Astrocyte (in vitro differentiated cells and primary cell): ENCODE results near the gene CECR2. TPM values are rescaled to one million over a fixed set of nuclear protein-coding genes. Genes with fewer than 3 reads are reported as not detected.
A peak's percentile ranks its signal among the peaks of the same experiment; 100 is the strongest.

ENCODE experiments used
- DNase-seq: peaks from one replicate; pipeline ENCODE4 v3.0.0-alpha.2; 2010; ENCODE audit warnings: low read depth
- FAIRE-seq: peaks from 2 replicates; lab custom pipeline; 2011; peaks lifted over from hg19 to GRCh38; lab: Jason Lieb, UNC
- H2AFZ ChIP-seq: 2 replicates; pipeline ENCODE4 v1.6.0; 2012; ENCODE audit warnings: low read depth, low read length, inconsistent platforms
- H3K27ac ChIP-seq: 2 replicates; pipeline ENCODE4 v1.5.1; 2011; ENCODE audit warnings: low read depth, low read length, inconsistent platforms
- H3K27me3 ChIP-seq: 2 replicates; pipeline ENCODE4 v1.6.0; 2011; ENCODE audit warnings: low read length, inconsistent platforms; ENCODE audit not compliant: insufficient read depth
- H3K36me3 ChIP-seq: 2 replicates; pipeline ENCODE4 v1.5.1; 2011; ENCODE audit warnings: low read length, inconsistent platforms; ENCODE audit not compliant: insufficient read depth
- H3K4me1 ChIP-seq: 2 replicates; pipeline ENCODE4 v1.5.1; 2011; ENCODE audit warnings: low read length, inconsistent platforms; ENCODE audit not compliant: insufficient read depth
- H3K4me2 ChIP-seq: 2 replicates; pipeline ENCODE4 v1.6.0; 2012; ENCODE audit warnings: low read length, inconsistent platforms
- H3K4me3 ChIP-seq: 2 replicates; pipeline ENCODE4 v1.5.1; 2011; ENCODE audit warnings: low read depth, mild to moderate bottlenecking, low read length, inconsistent platforms; ENCODE audit not compliant: insufficient read depth
- H3K79me2 ChIP-seq: 2 replicates; pipeline ENCODE4 v1.6.0; 2012; ENCODE audit warnings: mild to moderate bottlenecking, low read length, inconsistent platforms; ENCODE audit not compliant: insufficient read depth
- H3K9ac ChIP-seq: 2 replicates; pipeline ENCODE4 v1.6.0; 2012; ENCODE audit warnings: mild to moderate bottlenecking, low read length, inconsistent platforms
- H3K9me3 ChIP-seq: 2 replicates; pipeline ENCODE4 v1.5.1; 2012; ENCODE audit warnings: low read depth, mild to moderate bottlenecking, low read length, inconsistent platforms; ENCODE audit not compliant: insufficient read depth
- H4K20me1 ChIP-seq: 2 replicates; pipeline ENCODE4 v1.6.0; 2012; ENCODE audit warnings: low read length, inconsistent platforms; ENCODE audit not compliant: insufficient read depth
- H3K27ac Mint-ChIP-seq: one replicate; pipeline ENCODE4 v1.8.0; 2021; ENCODE audit warnings: mild to moderate bottlenecking, mixed read lengths; ENCODE audit not compliant: unreplicated experiment
- H3K27me3 Mint-ChIP-seq: one replicate; pipeline ENCODE4 v1.8.0; 2021; ENCODE audit warnings: low read depth, mixed read lengths; ENCODE audit not compliant: unreplicated experiment
- H3K36me3 Mint-ChIP-seq: one replicate; pipeline ENCODE4 v1.8.0; 2021; ENCODE audit warnings: low read depth, mixed read lengths; ENCODE audit not compliant: unreplicated experiment
- H3K4me1 Mint-ChIP-seq: one replicate; pipeline ENCODE4 v1.8.0; 2021; ENCODE audit warnings: low read depth, mixed read lengths; ENCODE audit not compliant: unreplicated experiment
- H3K4me3 Mint-ChIP-seq: one replicate; pipeline ENCODE4 v1.8.0; 2021; ENCODE audit warnings: mild to moderate bottlenecking, moderate library complexity, mixed read lengths; ENCODE audit not compliant: unreplicated experiment
- H3K9me3 Mint-ChIP-seq: one replicate; pipeline ENCODE4 v1.8.0; 2021; ENCODE audit warnings: mild to moderate bottlenecking, mixed read lengths; ENCODE audit not compliant: unreplicated experiment
- EZH2 ChIP-seq: IDR thresholded peaks from 2 replicates; pipeline ENCODE4 v1.6.1; 2012; ENCODE audit warnings: mild to moderate bottlenecking, low read length, inconsistent platforms; ENCODE audit not compliant: insufficient read depth
- total RNA-seq: library from RNA; stranded (reverse); gene quantifications from 2 replicates; pipeline ENCODE4 v1.2.1, GENCODE V29; 2021
- TF ChIP-seq, protein P1 (sequence below): IDR thresholded peaks from 2 replicates; pipeline ENCODE4 v1.5.1; 2011; ENCODE audit warnings: low read depth, mild to moderate bottlenecking, inconsistent platforms, low read length, moderate library complexity; ENCODE audit not compliant: insufficient read depth

Gene CECR2
- total RNA-seq, 1 donor from 2014 or later: 15.7 TPM

- Histone ChIP-seq H3K9ac (no peak overlapping the region), H3K79me2 (no peaks in the 10 kb centered on the region), H3K9me3 (no peaks in the 10 kb centered on the region), H3K4me2 (no peak overlapping the region), H3K27ac (no peak overlapping the region), H3K4me1 (peaks cover 2% of the 10 kb centered on the region), H4K20me1 (no peaks in the 10 kb centered on the region), H3K27me3 (no peaks in the 10 kb centered on the region), H2AFZ (no peak overlapping the region), H3K36me3 (no peaks in the 10 kb centered on the region), H3K4me3 (no peak overlapping the region)
- DNase-seq (no peak), FAIRE-seq (no peak)
- TF ChIP-seq EZH2: no peak
- TF ChIP-seq, protein P1, sequence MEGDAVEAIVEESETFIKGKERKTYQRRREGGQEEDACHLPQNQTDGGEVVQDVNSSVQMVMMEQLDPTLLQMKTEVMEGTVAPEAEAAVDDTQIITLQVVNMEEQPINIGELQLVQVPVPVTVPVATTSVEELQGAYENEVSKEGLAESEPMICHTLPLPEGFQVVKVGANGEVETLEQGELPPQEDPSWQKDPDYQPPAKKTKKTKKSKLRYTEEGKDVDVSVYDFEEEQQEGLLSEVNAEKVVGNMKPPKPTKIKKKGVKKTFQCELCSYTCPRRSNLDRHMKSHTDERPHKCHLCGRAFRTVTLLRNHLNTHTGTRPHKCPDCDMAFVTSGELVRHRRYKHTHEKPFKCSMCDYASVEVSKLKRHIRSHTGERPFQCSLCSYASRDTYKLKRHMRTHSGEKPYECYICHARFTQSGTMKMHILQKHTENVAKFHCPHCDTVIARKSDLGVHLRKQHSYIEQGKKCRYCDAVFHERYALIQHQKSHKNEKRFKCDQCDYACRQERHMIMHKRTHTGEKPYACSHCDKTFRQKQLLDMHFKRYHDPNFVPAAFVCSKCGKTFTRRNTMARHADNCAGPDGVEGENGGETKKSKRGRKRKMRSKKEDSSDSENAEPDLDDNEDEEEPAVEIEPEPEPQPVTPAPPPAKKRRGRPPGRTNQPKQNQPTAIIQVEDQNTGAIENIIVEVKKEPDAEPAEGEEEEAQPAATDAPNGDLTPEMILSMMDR: no peak
- H3K27ac Mint-ChIP-seq: no peak overlapping the region
- H3K9me3 Mint-ChIP-seq: peaks cover 2% of the 10 kb centered on the region
- H3K4me1 Mint-ChIP-seq: peaks cover 35% of the 10 kb centered on the region
- no peaks in the 10 kb centered on the region for H3K36me3 Mint-ChIP-seq
- no peak overlapping the region for H3K4me3 Mint-ChIP-seq
- H3K27me3 Mint-ChIP-seq: no peaks in the 10 kb centered on the region
Measured at GRCh38 chr22:17429516-17429915, 60.3 kb downstream of the CECR2 start.

- no peaks in the 10 kb centered on the region for H3K27me3 Mint-ChIP-seq
- no peak overlapping the region for H3K4me3 Mint-ChIP-seq
- peaks cover 2% of the 10 kb centered on the region for H3K9me3 Mint-ChIP-seq
- no peaks in the 10 kb centered on the region for H3K79me2 ChIP-seq
- no peaks in the 10 kb centered on the region for H3K36me3 Mint-ChIP-seq
- no peaks in the 10 kb centered on the region for H3K27me3 ChIP-seq
- H3K27ac Mint-ChIP-seq: peak overlapping the region; percentile 87
- TF ChIP-seq EZH2: no peak
- TF ChIP-seq, protein P1: no peak
- FAIRE-seq (no peak), DNase-seq (peak; percentile 26)
- H2AFZ ChIP-seq: no peak overlapping the region
- H4K20me1 ChIP-seq: no peaks in the 10 kb centered on the region
- H3K36me3 ChIP-seq: no peaks in the 10 kb centered on the region
- H3K4me1 Mint-ChIP-seq: peaks cover 42% of the 10 kb centered on the region
- peaks cover 2% of the 10 kb centered on the region for H3K4me1 ChIP-seq
- no peak overlapping the region for H3K27ac ChIP-seq
- H3K9ac ChIP-seq: no peak overlapping the region
- no peak overlapping the region for H3K4me2 ChIP-seq
- no peak overlapping the region for H3K4me3 ChIP-seq
- no peaks in the 10 kb centered on the region for H3K9me3 ChIP-seq
Measured at GRCh38 chr22:17430412-17430811, 61.2 kb downstream of the CECR2 start.

GRCh38 chr22:17431179-17431578 lies 61.9 kb downstream of the CECR2 start:
- no peak for FAIRE-seq
- H3K4me2 ChIP-seq: no peak overlapping the region
- no peaks in the 10 kb centered on the region for H3K79me2 ChIP-seq
- TF ChIP-seq EZH2: no peak
- TF ChIP-seq, protein P1: no peak
- no peak for DNase-seq
- no peaks in the 10 kb centered on the region for H3K27me3 ChIP-seq
- no peak overlapping the region for H3K9ac ChIP-seq
- Mint-ChIP-seq H3K4me3 (no peak overlapping the region), H3K36me3 (no peaks in the 10 kb centered on the region), H3K27ac (no peak overlapping the region), H3K27me3 (no peaks in the 10 kb centered on the region), H3K9me3 (peaks cover 2% of the 10 kb centered on the region), H3K4me1 (peaks cover 42% of the 10 kb centered on the region)
- H3K4me3 ChIP-seq: no peak overlapping the region
- peaks cover 2% of the 10 kb centered on the region for H3K4me1 ChIP-seq
- no peaks in the 10 kb centered on the region for H3K9me3 ChIP-seq
- H4K20me1 ChIP-seq: no peaks in the 10 kb centered on the region
- H2AFZ ChIP-seq: no peak overlapping the region
- no peak overlapping the region for H3K27ac ChIP-seq
- H3K36me3 ChIP-seq: no peaks in the 10 kb centered on the region
